Cardiac septum (tissue), 1 donor: ENCODE data around the gene STRN3. TPM values are rescaled to one million over a fixed set of nuclear protein-coding genes. Genes with fewer than 3 reads are reported as not detected.

Source experiments
- DNase-seq: peaks from one replicate; pipeline ENCODE4 v3.0.0-alpha.2; 2020; ENCODE audit warnings: low spot score
- intact Hi-C: fragments of 100-400 bp; cut with DNase I; formaldehyde crosslinking; loops from one replicate; pipeline ENCODE4 v1.14.0; 2022
- microRNA-seq: library from miRNA; unstranded; fragments of <30 nt; microRNA quantifications from one replicate; pipeline ENCODE4 v1.2.0, GENCODE V29; 2020
- total RNA-seq: library from RNA; stranded (reverse); fragmentation: NEBNext Ultra II Directional; extraction: Animal tissue kit (Norgen Biotek cat#: 25700); gene quantifications from one replicate; pipeline ENCODE4 v1.2.1, GENCODE V29; 2021
- donor health status: DM: no; HTN: no; CAD: no.

Gene STRN3
- total RNA-seq, 1 donor from 2014 or later: 55.0 TPM

DNA sequence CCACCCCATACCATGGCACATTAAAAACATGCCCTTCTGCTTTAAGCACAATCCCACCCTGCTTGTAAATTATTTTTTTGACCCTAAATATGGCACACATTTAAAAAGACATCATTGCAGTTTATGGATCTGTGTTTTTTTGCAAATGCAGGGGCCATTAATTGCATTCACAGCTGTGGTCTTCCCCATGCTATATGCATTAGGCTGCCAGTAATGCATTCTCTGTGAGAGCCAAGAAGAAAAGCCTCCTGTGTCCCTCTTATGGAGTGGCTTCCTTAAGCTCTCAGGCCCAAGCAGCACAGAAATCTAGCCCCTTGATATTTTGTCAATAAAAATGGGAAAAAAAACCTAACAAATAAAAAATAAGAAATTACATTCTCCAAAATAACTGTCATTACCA, 172.2 kb downstream of the STRN3 start:
- intact Hi-C loops: no loop called here
- DNase-seq: no peak

DNA sequence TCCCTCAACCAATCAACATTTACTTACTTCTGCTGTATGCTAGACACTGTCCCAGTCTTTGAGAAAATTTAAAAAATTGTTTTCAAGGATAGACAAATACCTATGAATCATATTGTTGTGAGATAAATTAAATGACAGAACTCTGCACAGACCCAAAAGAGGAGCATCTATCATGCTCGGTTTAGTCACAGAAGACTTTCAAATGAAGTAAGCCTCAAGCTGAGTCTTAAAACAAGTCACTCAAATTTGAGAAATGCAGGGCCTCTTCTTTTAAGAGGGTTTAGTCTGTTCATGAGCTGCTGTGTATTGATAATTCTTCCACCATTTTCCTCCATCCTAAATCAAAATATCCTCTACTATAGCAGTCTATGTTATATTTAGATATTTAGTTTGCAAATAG, 176.2 kb downstream of the STRN3 start:
- intact Hi-C loops: no loop called here
- DNase-seq: no peak

DNA sequence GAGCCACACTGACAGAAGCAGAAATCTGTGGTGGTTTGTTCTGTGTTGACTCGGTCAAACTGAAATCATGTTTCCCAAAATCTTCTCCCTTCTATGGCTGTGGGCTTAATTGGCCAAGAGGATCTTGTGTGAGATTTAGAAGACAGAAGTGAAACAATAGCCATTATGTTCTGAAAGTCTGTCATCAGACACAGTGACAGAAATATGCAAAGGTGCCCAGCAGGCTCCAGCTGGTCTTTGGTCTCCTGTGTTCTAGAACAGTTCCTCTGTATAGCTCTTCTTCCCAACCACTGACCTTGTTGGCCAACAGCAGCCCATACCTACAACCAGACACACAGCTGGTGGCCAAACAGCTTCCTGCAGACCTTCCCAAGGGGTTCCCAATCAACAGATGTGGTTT, 176.8 kb downstream of the STRN3 start:
- intact Hi-C loops: no loop called here

DNA sequence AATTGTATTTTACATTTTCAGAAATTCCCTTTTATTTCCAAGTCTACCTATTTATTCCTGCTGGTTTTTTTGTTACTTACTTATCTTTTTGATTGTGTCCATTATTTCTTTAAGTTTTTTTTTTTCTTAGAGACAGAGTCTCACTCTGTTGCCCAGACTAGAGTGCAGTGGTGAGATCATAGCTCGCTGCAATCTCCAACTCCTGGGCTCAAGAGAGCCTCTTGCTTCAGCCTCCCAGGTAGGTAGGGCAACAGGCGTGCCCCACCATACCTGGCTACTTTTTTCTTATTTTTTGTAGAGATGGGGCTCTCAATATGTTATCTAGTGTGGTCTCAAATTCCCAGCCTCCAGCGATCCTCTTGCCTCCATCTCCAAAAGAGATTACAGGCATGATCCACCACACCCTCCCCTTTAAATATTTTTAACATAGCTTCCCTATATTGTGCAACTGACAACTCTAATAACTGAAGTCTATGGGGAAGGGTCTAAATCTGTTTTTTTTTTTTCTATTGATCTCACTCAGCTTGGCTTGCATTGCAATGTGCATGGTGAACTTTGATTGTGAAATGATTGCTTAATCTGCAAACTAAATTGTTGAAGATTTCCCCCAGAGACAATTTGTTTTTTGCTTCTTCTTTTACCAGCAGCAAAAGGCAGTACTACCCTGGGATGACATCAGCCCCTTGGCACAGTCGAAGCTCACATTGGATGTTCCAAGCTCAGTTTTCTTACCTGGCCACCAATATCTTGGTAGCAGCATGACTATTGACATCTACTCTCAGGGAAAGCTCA, 177.5 kb downstream of the STRN3 start:
- DNase-seq: no peak
- intact Hi-C loops: no loop called here

More for the DNA sequence above, 176.8 kb downstream of the STRN3 start:
- DNase-seq: no peak

Small RNAs within 50 kb of the gene (microRNA-seq; reads per million reads assigned to microRNA genes)
- 29.8 reads per million, percentile 42 among the genes with 10 or more reads in this experiment for gene MIR624

Other genes starting within 250 kb of the STRN3 start
- gene COCH, start 151.8 kb downstream of the STRN3 start, total RNA-seq: 0.97 TPM
- 8.7 TPM for gene AP4S1, start 730 bp downstream of the STRN3 start, total RNA-seq
- 158 TPM for gene HECTD1, start 181.4 kb upstream of the STRN3 start, total RNA-seq